ENCODE results near the gene LYZL1.

LYZL1 gene

DNA sequence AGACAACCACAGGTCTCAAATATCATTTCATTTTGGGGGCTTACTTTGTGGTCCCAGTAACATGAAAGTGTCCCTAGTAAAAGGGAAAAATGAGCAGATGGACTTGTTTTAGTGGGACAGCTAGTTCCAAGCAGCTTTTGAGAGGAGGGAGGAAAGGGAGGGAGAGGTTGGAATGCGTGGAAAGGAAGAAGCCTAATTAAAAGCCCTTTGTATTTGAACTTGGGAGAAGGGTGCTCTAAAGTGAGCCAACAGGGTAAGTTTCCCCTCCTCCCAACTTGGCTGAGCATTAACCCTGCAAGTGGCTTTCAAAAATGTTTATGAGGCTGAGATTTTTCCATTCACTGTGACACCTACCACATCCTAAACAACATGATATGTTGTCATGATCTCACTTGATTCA lies 38.8 kb upstream of the LYZL1 start:
- H3K27me3 ChIP-seq (ENCODE audit: control insufficient read depth in 1 of 2, insufficient read depth in 2 of 2, low read length in 2 of 2) = peaks cover 0 to 16% of the 10 kb centered on the region in 2 donors
- no peak overlapping the region for H3K27ac ChIP-seq (ENCODE audit: low read length)
- H3K4me3 ChIP-seq (ENCODE audit: low read length in 2 of 2) = no peak overlapping the region

GRCh38 chr10:29252811-29253689 lies 35.8 kb upstream of the LYZL1 start:
- H3K4me3 ChIP-seq (ENCODE audit: low read length in 2 of 2) = no peak overlapping the region
- peaks cover 4% of the 10 kb centered on the region for H3K4me1 ChIP-seq (ENCODE audit: control insufficient read depth, insufficient read depth, low read length)
- no peak overlapping the region for H3K27ac ChIP-seq (ENCODE audit: low read length)
- H3K9me3 ChIP-seq (ENCODE audit: control insufficient read depth in 2 of 2, low read length in 2 of 2) = no peaks in the 10 kb centered on the region
- no peak overlapping the region for H3K9ac ChIP-seq (ENCODE audit: low read length in 2 of 2)
- H3K36me3 ChIP-seq (ENCODE audit: control insufficient read depth in 2 of 2, insufficient read depth in 2 of 2, low read length in 2 of 2) = no peaks in the 10 kb centered on the region
- H3K27me3 ChIP-seq (ENCODE audit: control insufficient read depth in 1 of 2, insufficient read depth in 2 of 2, low read length in 2 of 2) = peaks cover 0 to 12% of the 10 kb centered on the region in 2 donors

More for the DNA sequence above, 38.8 kb upstream of the LYZL1 start:
- Histone ChIP-seq H3K4me1 (ENCODE audit: control insufficient read depth, insufficient read depth, low read length) (no peaks in the 10 kb centered on the region), H3K9ac (ENCODE audit: low read length in 2 of 2) (no peak overlapping the region), H3K36me3 (ENCODE audit: control insufficient read depth in 2 of 2, insufficient read depth in 2 of 2, low read length in 2 of 2) (no peaks in the 10 kb centered on the region), H3K9me3 (ENCODE audit: control insufficient read depth in 2 of 2, low read length in 2 of 2) (no peaks in the 10 kb centered on the region)

GRCh38 chr10:29253690-29254029 lies 35.2 kb upstream of the LYZL1 start:
- Histone ChIP-seq H3K9me3 (ENCODE audit: control insufficient read depth in 2 of 2, low read length in 2 of 2) (no peaks in the 10 kb centered on the region), H3K36me3 (ENCODE audit: control insufficient read depth in 2 of 2, insufficient read depth in 2 of 2, low read length in 2 of 2) (no peaks in the 10 kb centered on the region), H3K4me1 (ENCODE audit: control insufficient read depth, insufficient read depth, low read length) (peaks cover 5% of the 10 kb centered on the region), H3K4me3 (ENCODE audit: low read length in 2 of 2) (no peak overlapping the region), H3K27me3 (ENCODE audit: control insufficient read depth in 1 of 2, insufficient read depth in 2 of 2, low read length in 2 of 2) (peaks cover 0 to 12% of the 10 kb centered on the region in 2 donors), H3K9ac (ENCODE audit: low read length in 2 of 2) (no peak overlapping the region), H3K27ac (ENCODE audit: low read length) (no peak overlapping the region)

DNA sequence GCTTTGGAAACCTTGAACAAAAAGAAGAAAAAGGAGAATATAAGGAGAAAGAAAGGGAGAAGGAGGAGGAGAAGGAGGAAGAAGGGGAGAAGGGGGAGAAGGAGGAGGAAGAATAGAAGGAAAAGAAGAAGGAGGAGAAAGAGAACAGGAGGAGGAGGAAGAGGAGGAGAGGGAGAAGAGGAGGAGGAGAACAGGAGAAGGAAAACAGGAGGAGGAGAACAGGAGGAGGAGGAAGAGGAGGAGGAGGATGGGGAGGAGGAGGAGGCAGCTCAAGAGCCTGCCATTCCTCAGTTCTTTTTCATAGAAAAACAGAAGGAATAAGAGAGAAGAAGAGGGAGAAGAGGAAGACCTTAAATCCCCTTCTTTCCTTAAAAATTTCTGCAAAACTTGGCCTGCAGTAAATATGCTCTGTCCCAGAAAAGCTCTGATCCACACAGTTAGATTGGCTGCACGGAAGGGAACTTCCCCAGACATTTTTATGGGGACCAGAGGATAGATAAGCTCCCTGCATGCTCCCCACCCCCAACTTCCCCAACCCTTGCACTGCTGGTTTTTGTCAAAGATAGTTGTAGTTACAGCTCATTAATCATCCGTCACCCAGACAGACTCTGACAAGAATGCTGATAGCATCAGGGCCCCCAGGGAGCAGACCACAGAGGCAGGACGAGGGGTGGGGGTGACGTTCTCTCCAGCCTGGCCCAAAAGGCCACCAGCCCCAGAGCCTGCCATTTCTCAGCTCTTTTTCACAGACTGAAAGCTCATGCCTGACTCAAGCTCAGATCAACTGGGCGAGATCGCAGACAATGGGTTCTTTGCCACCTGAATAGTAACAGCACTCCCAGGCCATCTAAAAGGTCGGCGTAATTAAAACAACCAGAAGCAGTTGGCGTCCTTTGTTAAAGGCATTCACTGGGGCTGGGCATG lies 34.5 kb upstream of the LYZL1 start:
- Histone ChIP-seq H3K36me3 (ENCODE audit: control insufficient read depth in 2 of 2, insufficient read depth in 2 of 2, low read length in 2 of 2) (no peaks in the 10 kb centered on the region), H3K4me1 (ENCODE audit: control insufficient read depth, insufficient read depth, low read length) (peaks cover 5% of the 10 kb centered on the region), H3K9me3 (ENCODE audit: control insufficient read depth in 2 of 2, low read length in 2 of 2) (peaks cover 0 to under 1% of the 10 kb centered on the region in 2 donors), H3K9ac (ENCODE audit: low read length in 2 of 2) (no peak overlapping the region), H3K27me3 (ENCODE audit: control insufficient read depth in 1 of 2, insufficient read depth in 2 of 2, low read length in 2 of 2) (peaks cover 0 to 12% of the 10 kb centered on the region in 2 donors), H3K4me3 (ENCODE audit: low read length in 2 of 2) (no peak overlapping the region), H3K27ac (ENCODE audit: low read length) (no peak overlapping the region)

DNA sequence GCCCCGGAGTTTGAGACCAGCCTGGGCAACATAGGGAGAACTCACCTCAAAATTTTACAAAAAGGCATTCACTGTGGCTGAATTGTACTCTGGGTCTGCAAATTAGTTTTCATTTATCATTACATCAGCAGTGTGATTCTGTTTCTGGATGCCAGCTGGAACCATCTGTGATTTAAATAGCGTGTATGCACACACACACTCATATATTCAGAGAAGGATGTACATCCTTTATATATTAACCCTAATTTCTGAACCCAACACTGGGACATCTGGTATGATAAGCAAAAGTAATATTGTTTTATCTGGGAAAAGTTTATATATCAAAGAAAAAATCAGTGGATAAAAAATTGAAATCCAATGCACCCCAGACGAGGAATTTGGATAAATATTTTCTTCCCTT lies 33.8 kb upstream of the LYZL1 start:
- Histone ChIP-seq H3K9ac (ENCODE audit: low read length in 2 of 2) (no peak overlapping the region), H3K9me3 (ENCODE audit: control insufficient read depth in 2 of 2, low read length in 2 of 2) (peaks cover 0 to 2% of the 10 kb centered on the region in 2 donors), H3K4me1 (ENCODE audit: control insufficient read depth, insufficient read depth, low read length) (peaks cover 5% of the 10 kb centered on the region), H3K36me3 (ENCODE audit: control insufficient read depth in 2 of 2, insufficient read depth in 2 of 2, low read length in 2 of 2) (no peaks in the 10 kb centered on the region), H3K27ac (ENCODE audit: low read length) (no peak overlapping the region), H3K4me3 (ENCODE audit: low read length in 2 of 2) (no peak overlapping the region), H3K27me3 (ENCODE audit: control insufficient read depth in 1 of 2, insufficient read depth in 2 of 2, low read length in 2 of 2) (peaks cover 0 to 12% of the 10 kb centered on the region in 2 donors)

DNA sequence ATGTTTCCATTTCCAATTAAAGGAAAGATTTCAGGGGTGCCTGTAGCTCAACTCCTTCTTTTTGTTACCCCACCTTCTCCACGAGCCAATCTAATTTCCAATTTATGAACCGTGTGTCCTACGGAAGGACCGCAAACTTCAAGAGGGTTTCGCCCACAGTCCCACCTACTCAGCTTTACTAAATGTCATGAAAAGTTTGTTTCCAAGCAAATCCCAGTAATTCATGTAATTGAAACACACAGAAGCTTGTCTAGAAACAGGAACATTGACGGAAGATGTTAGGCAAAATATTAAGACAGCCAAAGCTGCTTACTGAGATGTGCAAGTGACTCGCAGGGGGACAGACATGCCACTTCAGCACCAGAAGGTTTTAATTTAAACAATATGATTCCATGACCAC lies 32.9 kb upstream of the LYZL1 start:
- Histone ChIP-seq H3K27me3 (ENCODE audit: control insufficient read depth in 1 of 2, insufficient read depth in 2 of 2, low read length in 2 of 2) (peaks cover 0 to 12% of the 10 kb centered on the region in 2 donors), H3K27ac (ENCODE audit: low read length) (no peak overlapping the region)

GRCh38 chr10:29256586-29256985 lies 32.3 kb upstream of the LYZL1 start:
- H3K9me3 ChIP-seq (ENCODE audit: control insufficient read depth in 2 of 2, low read length in 2 of 2) = peaks cover 0 to 2% of the 10 kb centered on the region in 2 donors
- H3K9ac ChIP-seq (ENCODE audit: low read length in 2 of 2) = no peak overlapping the region
- peaks cover 0 to 12% of the 10 kb centered on the region in 2 donors for H3K27me3 ChIP-seq (ENCODE audit: control insufficient read depth in 1 of 2, insufficient read depth in 2 of 2, low read length in 2 of 2)
- no peak overlapping the region for H3K4me3 ChIP-seq (ENCODE audit: low read length in 2 of 2)
- H3K36me3 ChIP-seq (ENCODE audit: control insufficient read depth in 2 of 2, insufficient read depth in 2 of 2, low read length in 2 of 2) = no peaks in the 10 kb centered on the region
- no peak overlapping the region for H3K27ac ChIP-seq (ENCODE audit: low read length)
- H3K4me1 ChIP-seq (ENCODE audit: control insufficient read depth, insufficient read depth, low read length) = peaks cover 5% of the 10 kb centered on the region

More for the DNA sequence above, 32.9 kb upstream of the LYZL1 start:
- Histone ChIP-seq H3K4me3 (ENCODE audit: low read length in 2 of 2) (no peak overlapping the region), H3K9ac (ENCODE audit: low read length in 2 of 2) (no peak overlapping the region), H3K9me3 (ENCODE audit: control insufficient read depth in 2 of 2, low read length in 2 of 2) (peaks cover 0 to 2% of the 10 kb centered on the region in 2 donors), H3K36me3 (ENCODE audit: control insufficient read depth in 2 of 2, insufficient read depth in 2 of 2, low read length in 2 of 2) (no peaks in the 10 kb centered on the region), H3K4me1 (ENCODE audit: control insufficient read depth, insufficient read depth, low read length) (peaks cover 5% of the 10 kb centered on the region)

- Histone ChIP-seq H3K27ac (ENCODE audit: low read length) (no peak overlapping the region), H3K4me3 (ENCODE audit: low read length in 2 of 2) (no peak overlapping the region), H3K36me3 (ENCODE audit: control insufficient read depth in 2 of 2, insufficient read depth in 2 of 2, low read length in 2 of 2) (no peaks in the 10 kb centered on the region), H3K9ac (ENCODE audit: low read length in 2 of 2) (no peak overlapping the region), H3K4me1 (ENCODE audit: control insufficient read depth, insufficient read depth, low read length) (peaks cover 5% of the 10 kb centered on the region), H3K27me3 (ENCODE audit: control insufficient read depth in 1 of 2, insufficient read depth in 2 of 2, low read length in 2 of 2) (peaks cover 0 to 11% of the 10 kb centered on the region in 2 donors), H3K9me3 (ENCODE audit: control insufficient read depth in 2 of 2, low read length in 2 of 2) (peaks cover 0 to 2% of the 10 kb centered on the region in 2 donors)
Measured at GRCh38 chr10:29257106-29257783, 31.6 kb upstream of the LYZL1 start.

- no peaks in the 10 kb centered on the region for H3K36me3 ChIP-seq (ENCODE audit: control insufficient read depth in 2 of 2, insufficient read depth in 2 of 2, low read length in 2 of 2)
- H3K4me3 ChIP-seq (ENCODE audit: low read length in 2 of 2) = no peak overlapping the region
- peaks cover 5% of the 10 kb centered on the region for H3K4me1 ChIP-seq (ENCODE audit: control insufficient read depth, insufficient read depth, low read length)
- H3K9ac ChIP-seq (ENCODE audit: low read length in 2 of 2) = no peak overlapping the region
- H3K27ac ChIP-seq (ENCODE audit: low read length) = no peak overlapping the region
- H3K9me3 ChIP-seq (ENCODE audit: control insufficient read depth in 2 of 2, low read length in 2 of 2) = peaks cover 0 to 2% of the 10 kb centered on the region in 2 donors
- H3K27me3 ChIP-seq (ENCODE audit: control insufficient read depth in 1 of 2, insufficient read depth in 2 of 2, low read length in 2 of 2) = peaks cover 0 to 7% of the 10 kb centered on the region in 2 donors
Measured at GRCh38 chr10:29257784-29258135, 31.1 kb upstream of the LYZL1 start.

DNA sequence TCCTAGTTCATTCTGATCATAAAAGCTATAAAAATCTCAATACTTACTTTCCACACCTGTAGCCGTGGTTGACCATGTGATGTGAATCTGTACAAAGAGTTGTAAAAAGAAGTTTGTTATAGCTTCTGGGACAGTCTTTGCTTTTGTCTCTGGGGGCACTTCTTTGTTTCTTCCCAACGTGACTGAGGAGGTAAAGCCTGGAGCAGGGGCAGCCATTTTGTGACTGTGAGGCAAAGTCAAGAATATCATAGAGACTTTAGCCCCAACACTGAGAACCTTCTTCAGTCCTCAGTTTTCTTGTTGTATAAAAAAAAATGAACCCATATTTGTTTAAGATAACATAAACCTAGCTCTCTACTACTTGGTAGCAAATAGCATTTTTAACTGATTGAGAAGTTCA lies 29.4 kb upstream of the LYZL1 start:
- Histone ChIP-seq H3K36me3 (ENCODE audit: control insufficient read depth in 2 of 2, insufficient read depth in 2 of 2, low read length in 2 of 2) (no peaks in the 10 kb centered on the region), H3K4me3 (ENCODE audit: low read length in 2 of 2) (no peak overlapping the region), H3K9me3 (ENCODE audit: control insufficient read depth in 2 of 2, low read length in 2 of 2) (peaks cover 0 to 2% of the 10 kb centered on the region in 2 donors), H3K9ac (ENCODE audit: low read length in 2 of 2) (no peak overlapping the region), H3K27me3 (ENCODE audit: control insufficient read depth in 1 of 2, insufficient read depth in 2 of 2, low read length in 2 of 2) (peaks cover 0 to 7% of the 10 kb centered on the region in 2 donors), H3K27ac (ENCODE audit: low read length) (no peak overlapping the region), H3K4me1 (ENCODE audit: control insufficient read depth, insufficient read depth, low read length) (peaks cover 5% of the 10 kb centered on the region)

Data from stomach smooth muscle (tissue), 2 donors.